GM12878 (cell line): Measurements from ENCODE around the gene LRCH4. TPM values are rescaled to one million over a fixed set of nuclear protein-coding genes. Genes with fewer than 3 reads are reported as not detected.

Source experiments
- BACH1 ChIP-seq: fragments of 450-650 bp; IDR thresholded peaks from 2 replicates; pipeline ENCODE4 v1.6.1; 2017; ENCODE audit warnings: mild to moderate bottlenecking, borderline replicate concordance
- BHLHE40 ChIP-seq, 2 experiments: fragments of 450-650 bp in 1 of 2; IDR thresholded peaks; 2 replicates each; pipeline ENCODE4 v1.6.1; 2011 to 2017; ENCODE audit warnings: low read depth in 2 of 2, borderline replicate concordance in 1 of 2, improper control_type of control experiment in 1 of 2, low read length in 1 of 2, mild to moderate bottlenecking in 1 of 2
- EGR1 ChIP-seq, 2 experiments: IDR thresholded peaks; 1 replicate in 1 of 2; 2 replicates in 1 of 2; pipeline ENCODE4 v1.6.1; 2011 to 2012; ENCODE audit warnings: low read depth in 2 of 2, low read length in 2 of 2, borderline replicate concordance in 1 of 2, mild to moderate bottlenecking in 1 of 2, moderate library complexity in 1 of 2
- FOXK2 ChIP-seq: fragments of 450-650 bp; IDR thresholded peaks from 2 replicates; pipeline ENCODE4 v1.6.1; 2017; ENCODE audit warnings: mild to moderate bottlenecking, moderate library complexity
- HDAC2 ChIP-seq: fragments of 200-600 bp; sonication (generic); IDR thresholded peaks from 2 replicates; pipeline ENCODE4 v1.6.1; 2017
- NFXL1 ChIP-seq: fragments of 450-650 bp; IDR thresholded peaks from 2 replicates; pipeline ENCODE4 v1.6.1; 2017; ENCODE audit warnings: antibody characterized with exemption, mild to moderate bottlenecking, borderline replicate concordance
- NFYB ChIP-seq: IDR thresholded peaks from 2 replicates; pipeline ENCODE4 v1.6.1; 2011; ENCODE audit warnings: low read depth, mild to moderate bottlenecking, low read length, improper control_type of control experiment, moderate library complexity; ENCODE audit not compliant: insufficient read depth
- PAX8 ChIP-seq: fragments of 450-650 bp; IDR thresholded peaks from 2 replicates; pipeline ENCODE4 v1.6.1; 2017; ENCODE audit warnings: mild to moderate bottlenecking, moderate library complexity
- POU2F2 ChIP-seq: IDR thresholded peaks from 3 replicates; pipeline ENCODE4 v1.6.1; 2011; ENCODE audit warnings: low read depth, mild to moderate bottlenecking, low read length, borderline replicate concordance
- RAD21 ChIP-seq: IDR thresholded peaks from 2 replicates; pipeline ENCODE4 v1.6.1; 2011; ENCODE audit warnings: mild to moderate bottlenecking, low read depth, low read length, moderate library complexity; ENCODE audit not compliant: insufficient read depth
- RB1 ChIP-seq: fragments of 450-650 bp; formaldehyde crosslinking; IDR thresholded peaks from 2 replicates; pipeline ENCODE4 v1.6.1; 2017; ENCODE audit warnings: mild to moderate bottlenecking, borderline replicate concordance
- RCOR1 ChIP-seq: conservative IDR thresholded peaks from 2 replicates; pipeline ENCODE4 v1.6.1; 2012; ENCODE audit warnings: low read depth, low read length, improper control_type of control experiment
- SIN3A ChIP-seq: IDR thresholded peaks from 2 replicates; pipeline ENCODE4 v1.6.1; 2012; ENCODE audit warnings: low read depth, low read length, improper control_type of control experiment
- SMAD1 ChIP-seq: fragments of 450-650 bp; IDR thresholded peaks from 2 replicates; pipeline ENCODE4 v1.6.1; 2018; ENCODE audit warnings: mild to moderate bottlenecking, low read depth; ENCODE audit not compliant: partially characterized antibody
- SMAD5 ChIP-seq: IDR thresholded peaks from 2 replicates; pipeline ENCODE4 v1.6.1; 2016; ENCODE audit warnings: antibody characterized with exemption, low read depth
- TCF12 ChIP-seq: IDR thresholded peaks from 2 replicates; pipeline ENCODE4 v1.6.1; 2011; ENCODE audit warnings: low read depth, mild to moderate bottlenecking, low read length
- ZSCAN29 ChIP-seq: fragments of 450-650 bp; IDR thresholded peaks from 2 replicates; pipeline ENCODE4 v1.6.1; 2017; ENCODE audit warnings: mild to moderate bottlenecking, moderate library complexity
- polyA plus RNA-seq, 11 experiments: library from polyadenylated mRNA; depleted of rRNA in 4 of 11; unstranded in 6 of 11; stranded (reverse) in 5 of 11; fragments of >200 nt; fragmentation: Nextera tagmentation in 4 of 11; fragmentation: Illumina TruSeq in 1 of 11; extraction: Ambion mirVana in 4 of 11; extraction: Trizol in 1 of 11; gene quantifications; 1 replicate in 1 of 11; 2 replicates in 10 of 11; pipeline versions ENCODE4 v1.2.1 to v1.2.3, GENCODE V29; 2011 to 2016; ENCODE audit warnings: inconsistent platforms in 2 of 11, missing spikeins in 2 of 11, low read depth in 1 of 11
- total RNA-seq, 4 experiments: library from RNA; depleted of rRNA in 3 of 4; stranded (reverse); fragments of >200 nt in 3 of 4; fragmentation: Illumina TruSeq in 1 of 4; extraction: Trizol in 1 of 4; gene quantifications; 2 replicates each; pipeline versions ENCODE4 v1.2.1 to v1.2.3, GENCODE V29; 2013 to 2021
- TF ChIP-seq, protein P1 (sequence below): fragments of 450-650 bp; formaldehyde crosslinking; IDR thresholded peaks from 2 replicates; pipeline ENCODE4 v1.5.0; 2022; ENCODE audit warnings: mild to moderate bottlenecking, missing genetic modification characterization
- TF ChIP-seq, protein P2 (sequence below): fragments of 450-650 bp; IDR thresholded peaks from 2 replicates; pipeline ENCODE4 v1.6.1; 2017; ENCODE audit warnings: borderline replicate concordance
- TF ChIP-seq, protein P3 (sequence below): IDR thresholded peaks from 2 replicates; pipeline ENCODE4 v1.6.1; 2012; ENCODE audit warnings: low read depth, low read length, improper control_type of control experiment
- TF ChIP-seq, protein P4 (sequence below): IDR thresholded peaks from 2 replicates; pipeline ENCODE4 v1.6.1; 2011; ENCODE audit warnings: low read depth, mild to moderate bottlenecking, low read length, moderate library complexity, borderline replicate concordance; ENCODE audit errors: extremely low read depth
- TF ChIP-seq, protein P5 (sequence below): fragments of 450-650 bp; conservative IDR thresholded peaks from 2 replicates; pipeline ENCODE4 v1.6.1; 2017; ENCODE audit warnings: mild to moderate bottlenecking, moderate library complexity

Gene LRCH4
- total and polyA plus RNA-seq, 10 of the 15 experiments (the other 5 are each of a cell fraction or from before 2014, with no cell fraction given), result 0.58 to 96.7 (median 28.4) TPM

DNA sequence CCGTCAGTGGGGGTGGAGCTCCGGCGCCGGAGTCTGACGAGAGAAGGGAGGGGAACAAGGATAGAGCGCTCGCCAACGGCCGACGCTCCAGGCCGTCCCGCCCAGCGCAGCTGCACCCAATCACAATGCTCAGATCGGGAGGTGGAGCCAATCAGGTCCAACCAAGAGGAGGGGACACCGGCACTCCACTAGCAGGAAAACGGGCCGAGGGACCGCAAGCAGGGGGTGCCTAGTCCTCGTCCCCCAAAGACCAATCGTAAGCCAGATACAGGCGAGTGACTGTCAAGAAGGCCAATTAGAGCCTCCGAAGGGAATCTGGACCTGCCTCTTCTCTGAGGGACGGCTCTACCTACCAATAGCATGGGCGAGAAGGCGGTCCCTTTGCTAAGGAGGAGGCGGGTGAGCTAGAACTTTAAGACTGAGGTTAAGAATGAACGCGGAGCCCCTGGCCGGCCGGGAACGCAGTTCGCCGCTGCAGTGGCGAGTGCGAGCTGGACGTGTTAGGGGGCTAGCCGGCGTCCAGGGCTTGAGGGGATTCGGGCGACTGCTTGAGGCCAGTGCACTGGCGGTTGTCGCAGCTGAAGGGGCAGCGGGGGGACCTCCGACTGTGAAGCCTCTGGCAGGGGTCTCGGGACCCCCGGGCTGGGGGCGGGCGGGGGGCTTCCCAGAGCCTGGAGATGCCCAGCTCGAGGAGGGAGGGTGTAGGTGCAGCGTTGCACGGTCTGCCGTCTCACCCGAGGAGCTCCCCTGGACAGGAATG lies 517 bp upstream of the LRCH4 start, which contains the start of gene FBXO24 (continued):
- TF ChIP-seq, protein P1, sequence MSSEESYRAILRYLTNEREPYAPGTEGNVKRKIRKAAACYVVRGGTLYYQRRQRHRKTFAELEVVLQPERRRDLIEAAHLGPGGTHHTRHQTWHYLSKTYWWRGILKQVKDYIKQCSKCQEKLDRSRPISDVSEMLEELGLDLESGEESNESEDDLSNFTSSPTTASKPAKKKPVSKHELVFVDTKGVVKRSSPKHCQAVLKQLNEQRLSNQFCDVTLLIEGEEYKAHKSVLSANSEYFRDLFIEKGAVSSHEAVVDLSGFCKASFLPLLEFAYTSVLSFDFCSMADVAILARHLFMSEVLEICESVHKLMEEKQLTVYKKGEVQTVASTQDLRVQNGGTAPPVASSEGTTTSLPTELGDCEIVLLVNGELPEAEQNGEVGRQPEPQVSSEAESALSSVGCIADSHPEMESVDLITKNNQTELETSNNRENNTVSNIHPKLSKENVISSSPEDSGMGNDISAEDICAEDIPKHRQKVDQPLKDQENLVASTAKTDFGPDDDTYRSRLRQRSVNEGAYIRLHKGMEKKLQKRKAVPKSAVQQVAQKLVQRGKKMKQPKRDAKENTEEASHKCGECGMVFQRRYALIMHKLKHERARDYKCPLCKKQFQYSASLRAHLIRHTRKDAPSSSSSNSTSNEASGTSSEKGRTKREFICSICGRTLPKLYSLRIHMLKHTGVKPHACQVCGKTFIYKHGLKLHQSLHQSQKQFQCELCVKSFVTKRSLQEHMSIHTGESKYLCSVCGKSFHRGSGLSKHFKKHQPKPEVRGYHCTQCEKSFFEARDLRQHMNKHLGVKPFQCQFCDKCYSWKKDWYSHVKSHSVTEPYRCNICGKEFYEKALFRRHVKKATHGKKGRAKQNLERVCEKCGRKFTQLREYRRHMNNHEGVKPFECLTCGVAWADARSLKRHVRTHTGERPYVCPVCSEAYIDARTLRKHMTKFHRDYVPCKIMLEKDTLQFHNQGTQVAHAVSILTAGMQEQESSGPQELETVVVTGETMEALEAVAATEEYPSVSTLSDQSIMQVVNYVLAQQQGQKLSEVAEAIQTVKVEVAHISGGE (CRISPR knock-in tag), result no peak
- no peak for TF ChIP-seq NFXL1
- TF ChIP-seq TCF12, result no peak
- TF ChIP-seq SIN3A, result no peak
- no peak for TF ChIP-seq HDAC2
- peak in 1 of 2 experiments; percentile 23; a peak in 1 of 3 replicates for TF ChIP-seq EGR1 (IDR thresholded peaks at IDR 0.05; ENCODE audit: borderline replicate concordance in 1 of 2, low read depth in 2 of 2, low read length in 2 of 2)
- no peak for TF ChIP-seq RB1
- peak; percentile 86 for TF ChIP-seq FOXK2
- peak; percentile 1; the same call in 1 of the 2 replicates for TF ChIP-seq SMAD5
- no peak for TF ChIP-seq RAD21
- TF ChIP-seq BHLHE40 (IDR thresholded peaks at IDR 0.05; ENCODE audit: borderline replicate concordance in 1 of 2, low read depth in 2 of 2, low read length in 1 of 2), result peak; percentile 79 to 90
- no peak for TF ChIP-seq ZSCAN29
- no peak for TF ChIP-seq PAX8
- TF ChIP-seq, protein P2, sequence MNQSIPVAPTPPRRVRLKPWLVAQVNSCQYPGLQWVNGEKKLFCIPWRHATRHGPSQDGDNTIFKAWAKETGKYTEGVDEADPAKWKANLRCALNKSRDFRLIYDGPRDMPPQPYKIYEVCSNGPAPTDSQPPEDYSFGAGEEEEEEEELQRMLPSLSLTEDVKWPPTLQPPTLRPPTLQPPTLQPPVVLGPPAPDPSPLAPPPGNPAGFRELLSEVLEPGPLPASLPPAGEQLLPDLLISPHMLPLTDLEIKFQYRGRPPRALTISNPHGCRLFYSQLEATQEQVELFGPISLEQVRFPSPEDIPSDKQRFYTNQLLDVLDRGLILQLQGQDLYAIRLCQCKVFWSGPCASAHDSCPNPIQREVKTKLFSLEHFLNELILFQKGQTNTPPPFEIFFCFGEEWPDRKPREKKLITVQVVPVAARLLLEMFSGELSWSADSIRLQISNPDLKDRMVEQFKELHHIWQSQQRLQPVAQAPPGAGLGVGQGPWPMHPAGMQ, result no peak
- TF ChIP-seq, protein P3, sequence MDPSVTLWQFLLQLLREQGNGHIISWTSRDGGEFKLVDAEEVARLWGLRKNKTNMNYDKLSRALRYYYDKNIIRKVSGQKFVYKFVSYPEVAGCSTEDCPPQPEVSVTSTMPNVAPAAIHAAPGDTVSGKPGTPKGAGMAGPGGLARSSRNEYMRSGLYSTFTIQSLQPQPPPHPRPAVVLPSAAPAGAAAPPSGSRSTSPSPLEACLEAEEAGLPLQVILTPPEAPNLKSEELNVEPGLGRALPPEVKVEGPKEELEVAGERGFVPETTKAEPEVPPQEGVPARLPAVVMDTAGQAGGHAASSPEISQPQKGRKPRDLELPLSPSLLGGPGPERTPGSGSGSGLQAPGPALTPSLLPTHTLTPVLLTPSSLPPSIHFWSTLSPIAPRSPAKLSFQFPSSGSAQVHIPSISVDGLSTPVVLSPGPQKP, result no peak
- no peak for TF ChIP-seq BACH1
- TF ChIP-seq RCOR1, result no peak
- TF ChIP-seq, protein P4, sequence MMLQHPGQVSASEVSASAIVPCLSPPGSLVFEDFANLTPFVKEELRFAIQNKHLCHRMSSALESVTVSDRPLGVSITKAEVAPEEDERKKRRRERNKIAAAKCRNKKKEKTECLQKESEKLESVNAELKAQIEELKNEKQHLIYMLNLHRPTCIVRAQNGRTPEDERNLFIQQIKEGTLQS, result no peak
- no peak for TF ChIP-seq POU2F2
- TF ChIP-seq NFYB, result peak; percentile 95
- TF ChIP-seq SMAD1, result no peak
- TF ChIP-seq, protein P5, sequence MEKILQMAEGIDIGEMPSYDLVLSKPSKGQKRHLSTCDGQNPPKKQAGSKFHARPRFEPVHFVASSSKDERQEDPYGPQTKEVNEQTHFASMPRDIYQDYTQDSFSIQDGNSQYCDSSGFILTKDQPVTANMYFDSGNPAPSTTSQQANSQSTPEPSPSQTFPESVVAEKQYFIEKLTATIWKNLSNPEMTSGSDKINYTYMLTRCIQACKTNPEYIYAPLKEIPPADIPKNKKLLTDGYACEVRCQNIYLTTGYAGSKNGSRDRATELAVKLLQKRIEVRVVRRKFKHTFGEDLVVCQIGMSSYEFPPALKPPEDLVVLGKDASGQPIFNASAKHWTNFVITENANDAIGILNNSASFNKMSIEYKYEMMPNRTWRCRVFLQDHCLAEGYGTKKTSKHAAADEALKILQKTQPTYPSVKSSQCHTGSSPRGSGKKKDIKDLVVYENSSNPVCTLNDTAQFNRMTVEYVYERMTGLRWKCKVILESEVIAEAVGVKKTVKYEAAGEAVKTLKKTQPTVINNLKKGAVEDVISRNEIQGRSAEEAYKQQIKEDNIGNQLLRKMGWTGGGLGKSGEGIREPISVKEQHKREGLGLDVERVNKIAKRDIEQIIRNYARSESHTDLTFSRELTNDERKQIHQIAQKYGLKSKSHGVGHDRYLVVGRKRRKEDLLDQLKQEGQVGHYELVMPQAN, result no peak; the same call in 1 of the 2 replicates
